Naive thymus-derived CD4-positive, alpha-beta T cell (primary cell): ENCODE data around the gene RGS21. TPM values are rescaled to one million over a fixed set of nuclear protein-coding genes. Genes with fewer than 3 reads are reported as not detected.
"Not testable (repeated sequence)": the region's sequence is repeated elsewhere in the genome, so short reads cannot be mapped to it uniquely, and the experiment has no call there.

Source experiments
- ATAC-seq: fragments of 150-1000 bp; cut with Tn5 transposase; 2 replicates; pipeline ENCODE4 v1.10.0; 2021; ENCODE audit warnings: mild to moderate bottlenecking, moderate library complexity
- CTCF ChIA-PET: fragments of 350-600 bp; sonication (Branson Sonifier 250); formaldehyde crosslinking; loops from one replicate; lab custom pipeline; 2021; ENCODE audit warnings: antibody characterized with exemption; lab: Charles Lee
- POLR2A ChIA-PET: fragments of 350-600 bp; sonication (Branson Sonifier 250); formaldehyde crosslinking; loops from one replicate; lab custom pipeline; 2021; ENCODE audit warnings: antibody characterized with exemption, inconsistent platforms; lab: Charles Lee
- DNase-seq, 9 donors: peaks; one replicate each; pipeline versions ENCODE4 v3.0.0 to v3.0.0-alpha.2; 2020 to 2022; ENCODE audit warnings: mixed read lengths in 1 of 9
- H3K27ac ChIP-seq: one replicate; pipeline ENCODE4 v1.7.0; 2013; ENCODE audit warnings: mild to moderate bottlenecking, low read depth, low read length, moderate library complexity
- H3K27me3 ChIP-seq, 2 donors: one replicate each; pipeline ENCODE4 v1.7.0; 2013; ENCODE audit warnings: low read length in 2 of 2, mild to moderate bottlenecking in 2 of 2, moderate library complexity in 2 of 2; ENCODE audit not compliant: control insufficient read depth in 2 of 2, insufficient read depth in 2 of 2
- H3K36me3 ChIP-seq, 3 experiments: 1 replicate in 2 of 3; 2 replicates in 1 of 3; pipeline ENCODE4 v1.7.0; 2013; ENCODE audit warnings: low read length in 3 of 3, mild to moderate bottlenecking in 3 of 3, moderate library complexity in 1 of 3; ENCODE audit not compliant: insufficient read depth in 3 of 3, control insufficient read depth in 2 of 3
- H3K4me1 ChIP-seq, 2 donors: one replicate each; pipeline ENCODE4 v1.7.0; 2013; ENCODE audit warnings: low read length in 2 of 2, mild to moderate bottlenecking in 2 of 2, moderate library complexity in 1 of 2; ENCODE audit not compliant: control insufficient read depth in 2 of 2, insufficient read depth in 2 of 2
- H3K4me3 ChIP-seq: 2 replicates; pipeline ENCODE4 v1.7.0; 2013; ENCODE audit warnings: mild to moderate bottlenecking, low read length
- H3K9me3 ChIP-seq, 3 experiments: 1 replicate in 2 of 3; 2 replicates in 1 of 3; pipeline ENCODE4 v1.7.0; 2013; ENCODE audit warnings: low read length in 3 of 3; ENCODE audit not compliant: control insufficient read depth in 2 of 3
- H3K27ac Mint-ChIP-seq, 9 donors: one replicate each; pipeline ENCODE4 v1.8.0; 2020 to 2022; ENCODE audit warnings: mixed read lengths in 9 of 9, mild to moderate bottlenecking in 8 of 9, moderate library complexity in 5 of 9, inconsistent platforms in 2 of 9
- H3K27me3 Mint-ChIP-seq, 5 donors: one replicate each; pipeline ENCODE4 v1.8.0; 2021 to 2022; ENCODE audit warnings: mixed read lengths in 5 of 5, mild to moderate bottlenecking in 1 of 5
- H3K36me3 Mint-ChIP-seq, 5 donors: one replicate each; pipeline ENCODE4 v1.8.0; 2020 to 2022; ENCODE audit warnings: mixed read lengths in 5 of 5, mild to moderate bottlenecking in 3 of 5, inconsistent platforms in 1 of 5
- H3K4me1 Mint-ChIP-seq, 7 donors: one replicate each; pipeline ENCODE4 v1.8.0; 2020 to 2022; ENCODE audit warnings: mixed read lengths in 7 of 7, mild to moderate bottlenecking in 3 of 7, inconsistent platforms in 1 of 7
- H3K4me3 Mint-ChIP-seq, 10 donors: one replicate each; pipeline ENCODE4 v1.8.0; 2020 to 2022; ENCODE audit warnings: mild to moderate bottlenecking in 10 of 10, mixed read lengths in 10 of 10, moderate library complexity in 6 of 10, inconsistent platforms in 2 of 10
- H3K9me3 Mint-ChIP-seq, 11 donors: one replicate each; pipeline ENCODE4 v1.8.0; 2020 to 2022; ENCODE audit warnings: mixed read lengths in 11 of 11, mild to moderate bottlenecking in 4 of 11, inconsistent platforms in 1 of 11, moderate library complexity in 1 of 11
- intact Hi-C, 2 donors: fragments of 100-400 bp; cut with micrococcal nuclease; formaldehyde crosslinking; loops; one replicate each; pipeline ENCODE4 v1.15.1; 2023
- polyA plus RNA-seq, 2 donors: library from polyadenylated mRNA; unstranded; fragments of 300-500 nt; fragmentation: Illumina TruSeq; gene quantifications; one replicate each; pipeline ENCODE4 v1.2.3, GENCODE V29; 2021
- total RNA-seq, 6 experiments: library from RNA in 5 of 6; stranded (reverse) in 5 of 6; gene quantifications; 1 replicate in 5 of 6; 2 replicates in 1 of 6; pipeline ENCODE4 v1.2.3 and lab custom pipeline; 2021 to 2026

Gene RGS21
- total and polyA plus RNA-seq, 7 experiments from 2014 or later = not detected

GRCh38 chr1:192303029-192303428 is 13.8 kb upstream of the RGS21 start:
- ChIA-PET CTCF (no interaction called here), POLR2A (no interaction called here)
- intact Hi-C loops = no loop called here
- Histone ChIP-seq H3K27me3 (peaks cover 0 to 3% of the 10 kb centered on the region in 2 donors), H3K27ac (no peak overlapping the region), H3K4me3 (no peak overlapping the region), H3K4me1 (no peaks in the 10 kb centered on the region), H3K36me3 (no peaks in the 10 kb centered on the region), H3K9me3 (peaks cover 0 to 3% (median 0%) of the 10 kb centered on the region in 3 experiments)
- peaks cover 3 to 9% (median 5%) of the 10 kb centered on the region in 11 donors for H3K9me3 Mint-ChIP-seq
- no peak overlapping the region for H3K27ac Mint-ChIP-seq
- H3K4me3 Mint-ChIP-seq = no peak overlapping the region
- no peaks in the 10 kb centered on the region for H3K4me1 Mint-ChIP-seq
- peaks cover 0 to 2% (median 0%) of the 10 kb centered on the region in 5 donors for H3K27me3 Mint-ChIP-seq
- no peak for ATAC-seq
- H3K36me3 Mint-ChIP-seq = peaks cover 0 to 3% (median 0%) of the 10 kb centered on the region in 5 donors
- DNase-seq = no peak

GRCh38 chr1:192308314-192308713 is 8.5 kb upstream of the RGS21 start:
- H3K9me3 ChIP-seq, H3K27ac ChIP-seq, CTCF ChIA-PET, H3K4me1 Mint-ChIP-seq, H3K4me3 ChIP-seq, H3K27me3 ChIP-seq, H3K4me1 ChIP-seq, intact Hi-C loops, H3K27me3 Mint-ChIP-seq, H3K36me3 Mint-ChIP-seq, H3K36me3 ChIP-seq, DNase-seq, H3K27ac Mint-ChIP-seq, H3K4me3 Mint-ChIP-seq, POLR2A ChIA-PET, ATAC-seq: not testable (repeated sequence)
- H3K9me3 Mint-ChIP-seq = peaks cover 0 to 17% (median 9%) of the 10 kb centered on the region in 11 donors

- CTCF ChIA-PET = no interaction called here
- POLR2A ChIA-PET = no interaction called here
These were observed 5.5 kb upstream of the RGS21 start for GRCh38 chr1:192311281-192311680.

GRCh38 chr1:192327997-192328396 is 11.2 kb downstream of the RGS21 start:
- Mint-ChIP-seq H3K27me3 (no peaks in the 10 kb centered on the region), H3K27ac (no peak overlapping the region), H3K4me3 (no peak overlapping the region), H3K4me1 (no peaks in the 10 kb centered on the region), H3K9me3 (peaks cover 0 to 2% (median 0%) of the 10 kb centered on the region in 11 donors), H3K36me3 (no peaks in the 10 kb centered on the region)
- Histone ChIP-seq H3K36me3 (no peaks in the 10 kb centered on the region), H3K27ac (no peak overlapping the region), H3K9me3 (no peaks in the 10 kb centered on the region), H3K27me3 (no peaks in the 10 kb centered on the region), H3K4me3 (no peak overlapping the region), H3K4me1 (no peaks in the 10 kb centered on the region)
- intact Hi-C loops = no loop called here
- DNase-seq (no peak), ATAC-seq (no peak)
- ChIA-PET POLR2A (no interaction called here), CTCF (no interaction called here)

More at GRCh38 chr1:192311281-192311680, 5.5 kb upstream of the RGS21 start:
- Mint-ChIP-seq H3K4me1 (no peaks in the 10 kb centered on the region), H3K9me3 (peaks cover 0 to 17% (median 9%) of the 10 kb centered on the region in 11 donors), H3K36me3 (peaks cover 0 to 4% (median 0%) of the 10 kb centered on the region in 5 donors), H3K27me3 (no peaks in the 10 kb centered on the region), H3K27ac (no peak overlapping the region), H3K4me3 (no peak overlapping the region)
- peaks cover 0 to under 1% of the 10 kb centered on the region in 2 donors for H3K27me3 ChIP-seq
- H3K4me1 ChIP-seq = no peaks in the 10 kb centered on the region
- H3K4me3 ChIP-seq = no peak overlapping the region
- no peak for ATAC-seq
- peaks cover 0 to 4% (median 0%) of the 10 kb centered on the region in 3 experiments for H3K9me3 ChIP-seq
- intact Hi-C loops = no loop called here
- H3K27ac ChIP-seq = no peak overlapping the region
- no peak for DNase-seq
- no peaks in the 10 kb centered on the region for H3K36me3 ChIP-seq

GRCh38 chr1:192342842-192343241 is 26.1 kb downstream of the RGS21 start:
- Histone ChIP-seq H3K36me3 (no peaks in the 10 kb centered on the region), H3K4me3 (no peak overlapping the region), H3K27me3 (no peaks in the 10 kb centered on the region), H3K9me3 (no peaks in the 10 kb centered on the region), H3K27ac (no peak overlapping the region), H3K4me1 (no peaks in the 10 kb centered on the region)
- DNase-seq (no peak), ATAC-seq (no peak)
- Mint-ChIP-seq H3K4me3 (no peak overlapping the region), H3K36me3 (no peaks in the 10 kb centered on the region), H3K27ac (no peak overlapping the region), H3K27me3 (no peaks in the 10 kb centered on the region), H3K4me1 (no peaks in the 10 kb centered on the region), H3K9me3 (peaks cover 0 to 5% (median 0%) of the 10 kb centered on the region in 11 donors)
- intact Hi-C loops = no loop called here
- ChIA-PET POLR2A (no interaction called here), CTCF (no interaction called here)

GRCh38 chr1:192343344-192343743 is 26.6 kb downstream of the RGS21 start:
- no peak for DNase-seq
- no peak overlapping the region for H3K27ac Mint-ChIP-seq
- ChIA-PET CTCF (no interaction called here), POLR2A (no interaction called here)
- H3K4me3 Mint-ChIP-seq = no peak overlapping the region
- Histone ChIP-seq H3K4me1 (no peaks in the 10 kb centered on the region), H3K27ac (no peak overlapping the region), H3K27me3 (no peaks in the 10 kb centered on the region), H3K36me3 (no peaks in the 10 kb centered on the region), H3K4me3 (no peak overlapping the region), H3K9me3 (no peaks in the 10 kb centered on the region)
- ATAC-seq = no peak
- intact Hi-C loops = no loop called here
- no peaks in the 10 kb centered on the region for H3K36me3 Mint-ChIP-seq
- H3K4me1 Mint-ChIP-seq = no peaks in the 10 kb centered on the region
- no peaks in the 10 kb centered on the region for H3K27me3 Mint-ChIP-seq
- peaks cover 0 to 5% (median 0%) of the 10 kb centered on the region in 11 donors for H3K9me3 Mint-ChIP-seq

- H3K27ac Mint-ChIP-seq = no peak overlapping the region
- no peaks in the 10 kb centered on the region for H3K9me3 Mint-ChIP-seq
- H3K36me3 Mint-ChIP-seq = no peaks in the 10 kb centered on the region
- H3K36me3 ChIP-seq = no peaks in the 10 kb centered on the region
- no peaks in the 10 kb centered on the region for H3K27me3 Mint-ChIP-seq
- ATAC-seq (no peak), DNase-seq (no peak)
- no peak overlapping the region for H3K27ac ChIP-seq
- no peak overlapping the region for H3K4me3 Mint-ChIP-seq
- intact Hi-C loops = no loop called here
- H3K4me1 Mint-ChIP-seq = no peaks in the 10 kb centered on the region
- no peaks in the 10 kb centered on the region for H3K4me1 ChIP-seq
- H3K4me3 ChIP-seq = no peak overlapping the region
- no peaks in the 10 kb centered on the region for H3K9me3 ChIP-seq
- no peaks in the 10 kb centered on the region for H3K27me3 ChIP-seq
- ChIA-PET CTCF (no interaction called here), POLR2A (no interaction called here)
These were observed 32.5 kb downstream of the RGS21 start for GRCh38 chr1:192349314-192349713.
